HG03558 (cell line): Measurements from ENCODE around the gene EPB41.
A peak's percentile ranks its signal among the peaks of the same experiment; 100 is the strongest.
"Not testable (repeated sequence)": the region's sequence is repeated elsewhere in the genome, so short reads cannot be mapped to it uniquely, and the experiment has no call there.

Experiments
- ATAC-seq: cut with Tn5 transposase; IDR thresholded peaks from one replicate; pipeline ENCODE4 v1.9.1; 2021; ENCODE audit warnings: moderate number of reproducible peaks; ENCODE audit not compliant: unreplicated experiment; ENCODE audit errors: extremely low read depth

The EPB41 gene

GRCh38 chr1:28914228-28915030, at the start of gene EPB41:
EPB41 (plus strand) TSS chr1:28914569; CDS start chr1:28987438, 72,869 bp downstream.
- peak; percentile 34 for ATAC-seq

- no peak for ATAC-seq
Measured at GRCh38 chr1:28864695-28865094, 49.7 kb upstream of the EPB41 start.

GRCh38 chr1:28865997-28866650, 48.2 kb upstream of the EPB41 start:
- no peak for ATAC-seq

GRCh38 chr1:28867850-28868249, 46.5 kb upstream of the EPB41 start:
- ATAC-seq = no peak

GRCh38 chr1:28869952-28870351, 44.4 kb upstream of the EPB41 start:
- ATAC-seq = no peak

- ATAC-seq = no peak
Measured at GRCh38 chr1:28871631-28872401, 42.6 kb upstream of the EPB41 start.

GRCh38 chr1:28875134-28875533, 39.2 kb upstream of the EPB41 start:
- ATAC-seq = not testable (repeated sequence)

- ATAC-seq = no peak
Measured at GRCh38 chr1:28877132-28877781, 37.1 kb upstream of the EPB41 start.

- no peak for ATAC-seq
Measured at GRCh38 chr1:28878796-28879195, 35.6 kb upstream of the EPB41 start.

GRCh38 chr1:28882009-28882628, 32.2 kb upstream of the EPB41 start:
- no peak for ATAC-seq

- ATAC-seq = no peak
Measured at GRCh38 chr1:28883242-28883616, 31.1 kb upstream of the EPB41 start.

GRCh38 chr1:28885472-28885877, 28.9 kb upstream of the EPB41 start:
- no peak for ATAC-seq

GRCh38 chr1:28885977-28886730, 28.2 kb upstream of the EPB41 start:
- ATAC-seq = no peak

- ATAC-seq = no peak
Measured at GRCh38 chr1:28886731-28887418, 27.5 kb upstream of the EPB41 start.

GRCh38 chr1:28887419-28887834, 26.9 kb upstream of the EPB41 start:
- ATAC-seq = no peak

GRCh38 chr1:28887835-28888682, 26.3 kb upstream of the EPB41 start:
- ATAC-seq = no peak

GRCh38 chr1:28888915-28889314, 25.5 kb upstream of the EPB41 start:
- ATAC-seq = no peak

- no peak for ATAC-seq
Measured at GRCh38 chr1:28889357-28889756, 25.0 kb upstream of the EPB41 start.
